EL (cell line): ENCODE measurements around the gene CHAT.
"Not testable (repeated sequence)": the region's sequence is repeated elsewhere in the genome, so short reads cannot be mapped to it uniquely, and the experiment has no call there.

Source experiments
- DNase-seq: peaks from one replicate; pipeline ENCODE4 v3.0.0-alpha.2; 2016

Gene CHAT

DNA sequence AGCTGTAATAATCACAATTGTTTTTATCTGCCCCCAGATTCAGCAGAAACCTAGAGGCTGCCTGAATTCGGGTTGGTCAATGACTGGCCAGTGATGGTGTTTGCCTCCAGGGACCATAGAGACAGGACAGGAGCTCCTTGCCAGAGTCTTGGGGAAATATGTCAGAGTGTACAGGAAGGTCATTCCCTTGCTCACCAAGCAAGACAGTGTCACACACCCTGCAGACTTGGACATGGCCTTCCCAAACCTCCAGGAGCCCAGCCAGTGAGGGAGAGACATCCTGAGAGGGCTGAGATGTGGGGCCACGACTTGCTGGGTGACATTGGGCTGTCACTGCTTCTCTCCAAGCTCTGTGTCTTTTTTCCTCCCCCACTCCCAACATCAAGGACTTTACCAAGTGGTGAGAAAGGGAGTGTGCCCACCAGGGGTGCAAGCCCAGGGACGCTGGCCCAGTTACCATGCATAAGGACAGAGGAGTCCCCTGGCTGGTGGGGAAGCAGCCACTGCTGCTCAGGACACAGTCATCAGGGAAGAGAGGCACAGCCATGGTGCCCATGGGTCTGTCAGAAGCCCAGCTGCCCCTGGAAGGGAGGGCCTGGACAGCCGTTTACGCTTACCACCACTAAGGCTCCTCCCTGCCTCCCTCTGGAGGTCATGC lies 40.3 kb downstream of the CHAT start:
- no peak for DNase-seq

DNA sequence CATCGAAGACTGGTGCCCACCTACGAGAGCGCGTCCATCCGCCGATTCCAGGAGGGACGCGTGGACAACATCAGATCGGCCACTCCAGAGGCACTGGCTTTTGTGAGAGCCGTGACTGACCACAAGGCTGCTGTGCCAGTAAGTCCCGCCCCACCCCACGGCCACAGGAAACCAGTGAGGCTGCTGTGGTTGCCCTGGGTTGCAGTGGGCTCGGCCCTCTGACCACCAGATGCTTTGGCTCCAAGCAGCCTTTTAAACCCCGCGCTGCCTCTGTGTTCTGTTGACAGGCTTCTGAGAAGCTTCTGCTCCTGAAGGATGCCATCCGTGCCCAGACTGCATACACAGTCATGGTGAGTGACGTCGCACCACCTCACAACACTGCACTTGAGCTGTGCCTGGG lies 41.3 kb downstream of the CHAT start:
- DNase-seq = no peak

- no peak for DNase-seq
Observed at GRCh38 chr10:49656845-49657493, 43.1 kb downstream of the CHAT start.

GRCh38 chr10:49657606-49658005 lies 43.8 kb downstream of the CHAT start:
- DNase-seq = no peak

DNA sequence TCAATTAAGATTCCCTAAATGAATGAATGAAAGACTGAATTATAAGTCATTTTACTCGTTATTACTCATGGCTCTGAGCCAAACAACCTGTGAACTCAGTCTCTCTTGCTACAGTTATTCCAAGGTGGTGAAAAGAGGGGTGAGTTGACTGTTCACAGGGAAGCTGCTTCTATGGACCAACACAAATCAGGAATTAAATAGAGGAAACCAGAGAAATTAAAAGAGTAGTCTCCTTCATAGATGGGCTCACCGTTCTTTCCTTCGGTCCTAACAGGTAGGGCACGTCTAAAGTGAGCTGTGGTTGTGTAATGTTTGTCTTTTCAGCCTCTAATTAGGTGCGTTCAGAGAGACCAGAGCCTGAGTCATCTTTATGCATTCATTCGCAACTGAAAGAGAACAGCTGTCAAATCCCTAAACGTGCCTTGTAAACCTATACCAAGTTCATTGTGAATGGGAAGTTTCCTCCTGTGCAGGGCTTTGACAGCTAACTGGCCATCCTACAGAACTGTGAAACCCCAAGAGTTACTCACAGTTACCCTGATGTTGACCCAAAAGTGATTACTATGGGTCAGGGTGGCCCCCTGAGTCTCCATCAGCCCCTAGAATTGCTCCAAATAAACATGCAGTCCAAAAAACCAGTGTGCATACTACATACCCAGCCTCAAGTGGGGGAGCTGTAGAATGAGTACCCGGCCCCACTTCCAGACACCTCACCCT lies 47.5 kb downstream of the CHAT start:
- no peak for DNase-seq

DNA sequence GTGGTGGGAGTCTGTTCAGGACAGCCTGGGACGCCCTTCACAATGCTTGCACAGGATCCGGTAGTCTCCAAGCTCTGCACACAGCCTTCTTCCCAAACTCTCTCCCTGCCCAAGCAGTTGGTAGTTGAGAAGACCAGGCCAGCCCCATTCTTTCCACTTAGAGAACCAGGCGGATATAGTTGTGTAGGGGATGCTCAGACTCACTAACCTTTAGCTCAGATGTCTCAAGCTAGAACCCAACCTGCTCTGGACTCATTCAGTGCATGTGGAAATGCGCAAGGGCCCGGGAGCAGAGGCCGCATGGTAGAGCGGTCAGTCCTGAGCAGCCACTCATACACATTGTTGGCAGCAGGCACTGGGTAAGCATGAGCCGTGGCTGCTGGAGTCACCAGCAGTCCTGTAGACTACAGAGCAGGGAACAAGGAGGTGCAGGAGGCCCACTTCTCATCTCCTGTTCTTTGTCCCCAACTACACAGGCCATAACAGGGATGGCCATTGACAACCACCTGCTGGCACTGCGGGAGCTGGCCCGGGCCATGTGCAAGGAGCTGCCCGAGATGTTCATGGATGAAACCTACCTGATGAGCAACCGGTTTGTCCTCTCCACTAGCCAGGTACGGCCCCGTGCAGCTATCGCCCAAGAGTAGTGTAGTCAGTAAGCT lies 48.5 kb downstream of the CHAT start:
- DNase-seq = no peak

DNA sequence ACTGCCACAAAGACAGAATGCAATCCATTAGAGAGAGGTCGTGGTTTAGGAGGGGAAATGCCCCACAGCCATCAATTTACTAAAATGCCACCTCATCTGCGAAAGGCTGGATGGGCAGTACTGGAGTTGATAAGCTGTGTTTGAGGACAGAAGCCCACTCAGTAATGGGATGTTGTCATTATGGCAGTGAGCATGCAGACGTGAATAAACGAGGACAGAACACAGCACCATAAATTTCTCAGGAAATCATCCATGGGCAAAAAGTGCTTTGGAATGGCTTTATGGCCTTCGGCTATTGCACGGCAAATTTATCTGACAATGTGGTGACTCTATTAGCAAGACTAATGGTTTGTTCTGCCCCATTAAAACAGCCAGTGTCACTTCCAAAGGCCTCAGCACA lies 49.8 kb downstream of the CHAT start:
- no peak for DNase-seq

DNA sequence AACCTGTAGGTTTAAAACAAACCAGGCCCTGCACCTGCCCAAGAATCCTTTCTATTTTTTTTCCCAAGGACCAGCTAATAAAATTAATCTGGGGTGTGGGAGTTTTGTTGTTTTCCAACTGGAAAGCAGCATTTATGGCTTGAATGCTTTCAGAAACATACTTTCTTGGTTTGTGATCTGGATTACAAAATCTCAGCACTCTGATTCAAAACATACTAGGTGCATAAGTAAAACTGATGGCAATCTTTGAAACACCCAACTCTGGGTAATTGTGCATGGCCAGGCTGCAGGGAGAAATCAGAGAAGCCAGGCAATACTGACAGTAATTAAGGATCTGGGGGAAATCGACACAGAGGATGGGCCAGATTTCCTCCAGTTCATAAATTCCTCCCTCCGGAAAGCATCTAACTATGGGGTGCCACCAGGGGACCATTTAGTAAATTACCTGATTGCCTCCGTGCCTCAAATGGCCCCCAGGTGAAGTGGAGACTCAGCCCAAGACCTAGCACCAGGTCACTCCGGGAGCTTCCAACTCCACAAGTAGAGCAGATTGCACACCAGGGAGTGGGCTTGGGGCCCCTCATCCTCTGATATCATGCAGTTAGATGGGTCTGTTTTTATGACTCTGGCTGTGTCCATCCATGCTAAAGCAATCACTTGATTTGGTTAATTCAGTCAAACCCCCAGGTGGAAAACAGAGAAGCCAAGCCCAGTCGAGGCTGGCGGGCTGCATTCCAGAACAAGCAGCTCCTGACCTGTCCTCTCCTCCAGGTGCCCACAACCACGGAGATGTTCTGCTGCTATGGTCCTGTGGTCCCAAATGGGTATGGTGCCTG lies 50.4 kb downstream of the CHAT start:
- no peak for DNase-seq

- DNase-seq = no peak
Observed at GRCh38 chr10:49664842-49665355, 51.1 kb downstream of the CHAT start.

DNA sequence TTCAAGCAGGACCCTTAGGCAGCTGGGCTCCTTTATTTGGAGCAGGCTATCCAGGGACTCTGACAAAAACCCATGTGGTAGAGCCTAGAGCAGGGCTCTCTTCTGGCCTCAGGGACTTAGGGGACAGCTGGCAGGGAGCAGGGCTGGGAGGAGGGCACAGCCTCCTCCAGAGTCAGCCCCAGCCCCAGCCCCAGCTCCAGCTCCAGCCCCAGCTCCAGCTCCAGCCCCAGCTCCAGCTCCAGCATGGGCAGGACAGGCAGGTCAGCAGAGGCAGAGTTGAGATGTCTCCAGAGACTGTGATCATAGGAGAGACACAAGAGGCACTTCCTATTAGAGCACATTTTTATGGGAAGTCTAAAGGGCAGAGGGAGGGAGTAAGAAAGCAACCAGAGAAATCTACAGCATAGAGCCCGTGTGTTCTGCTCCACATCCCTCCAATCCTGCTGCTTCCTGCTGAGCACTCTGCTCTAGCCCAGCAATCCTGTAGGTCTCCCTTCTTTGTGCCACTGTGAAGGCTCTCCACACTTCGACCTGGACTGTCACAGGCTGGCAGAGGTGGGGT lies 52.3 kb downstream of the CHAT start:
- no peak for DNase-seq

DNA sequence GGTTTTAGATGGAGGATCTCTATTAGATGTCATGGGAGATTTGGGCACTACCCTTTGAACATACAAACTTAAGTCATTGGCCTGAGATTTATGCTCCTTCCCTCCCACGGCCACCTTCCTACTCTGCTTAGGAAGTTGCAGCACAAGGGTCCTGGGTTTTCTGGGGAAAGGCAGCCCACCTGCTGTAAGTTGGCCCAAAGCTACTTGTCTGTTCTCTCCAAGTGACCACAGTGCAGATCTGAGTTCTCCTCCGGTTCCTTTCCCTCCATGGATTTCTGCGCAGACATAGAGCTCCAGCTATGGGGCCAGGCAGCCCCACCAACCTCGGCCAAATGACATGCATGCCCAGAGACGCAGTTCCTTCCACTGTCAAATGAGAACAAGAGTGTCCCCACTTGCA lies 52.8 kb downstream of the CHAT start:
- no peak for DNase-seq

GRCh38 chr10:49667991-49668390 lies 54.2 kb downstream of the CHAT start:
- DNase-seq = no peak

DNA sequence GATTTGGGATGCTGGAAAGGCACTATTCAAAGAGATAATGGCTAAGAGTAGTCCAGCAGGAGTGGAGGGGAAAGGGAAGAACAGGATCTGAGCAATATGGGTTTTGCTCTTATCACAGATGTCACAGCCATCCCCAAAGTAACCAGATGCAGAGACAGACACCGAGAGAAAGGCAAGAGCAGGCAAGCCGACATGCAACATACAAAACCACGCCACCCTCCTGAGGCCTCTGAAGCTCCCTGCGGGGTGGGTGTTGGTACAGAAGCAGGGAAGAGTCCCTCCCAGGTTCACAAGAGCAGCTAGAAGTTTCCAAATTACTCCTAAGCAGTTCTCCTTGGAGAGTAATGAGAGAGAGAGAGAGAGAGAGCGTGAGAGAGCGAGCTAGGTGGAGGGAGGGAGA lies 54.8 kb downstream of the CHAT start:
- DNase-seq = no peak

DNA sequence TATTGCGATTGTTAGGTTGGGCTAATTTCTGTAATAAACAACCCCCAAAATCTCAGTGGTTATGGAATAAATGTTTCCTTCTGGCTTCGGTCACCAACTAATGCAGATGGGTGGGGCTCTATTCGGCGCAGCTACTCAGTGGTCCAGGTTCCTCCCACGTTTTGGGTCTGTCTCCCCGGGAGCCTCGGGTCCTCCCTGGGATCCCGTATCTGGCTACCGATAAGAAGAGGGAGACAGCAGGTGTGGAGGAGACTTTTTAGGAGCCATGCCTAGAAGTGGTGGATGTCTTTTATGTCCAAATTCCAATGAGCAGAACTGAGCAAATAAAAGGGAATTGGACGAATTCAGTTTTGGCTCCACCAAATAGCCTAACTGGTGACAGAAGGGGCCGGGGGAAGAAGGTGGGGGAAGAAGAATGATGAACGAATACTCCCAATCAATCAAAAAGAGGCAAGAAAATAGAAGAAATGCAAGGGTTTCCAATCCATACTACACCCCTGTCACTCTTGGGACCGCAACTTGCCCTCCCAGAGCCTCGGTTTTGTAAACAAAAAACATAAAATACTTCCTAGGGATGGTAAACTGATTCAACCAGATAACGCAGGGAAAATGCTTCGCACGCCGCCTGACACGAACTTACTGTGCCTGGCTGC lies 65.1 kb downstream of the CHAT start:
- no peak for DNase-seq

GRCh38 chr10:49679480-49679893 lies 65.7 kb downstream of the CHAT start, which contains the start of gene C10orf53:
C10orf53 (plus strand) TSS chr10:49679651; CDS start chr10:49679698, 47 bp downstream.
- peak; percentile 16 for DNase-seq

DNA sequence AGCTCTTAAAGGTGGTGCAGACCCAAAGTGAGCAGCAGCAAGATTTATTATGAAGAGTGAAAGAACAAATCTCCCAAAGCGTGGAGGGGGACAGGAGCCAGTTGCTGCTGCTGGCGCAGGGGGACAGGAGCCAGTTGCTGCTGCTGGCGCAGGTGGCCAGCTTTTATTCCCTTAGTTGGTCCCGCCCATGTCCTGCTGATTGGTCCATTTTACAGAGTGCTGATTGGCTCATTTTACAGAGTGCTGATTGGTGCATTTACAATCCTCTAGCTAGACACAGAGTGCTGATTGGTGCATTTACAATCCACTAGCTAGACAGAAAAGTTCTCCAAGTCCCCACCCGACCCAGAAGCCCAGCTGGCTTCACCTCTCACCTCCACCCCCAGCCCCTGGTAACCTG lies 68.6 kb downstream of the CHAT start:
- DNase-seq = not testable (repeated sequence)

GRCh38 chr10:49682879-49683278 lies 69.0 kb downstream of the CHAT start:
- no peak for DNase-seq

DNA sequence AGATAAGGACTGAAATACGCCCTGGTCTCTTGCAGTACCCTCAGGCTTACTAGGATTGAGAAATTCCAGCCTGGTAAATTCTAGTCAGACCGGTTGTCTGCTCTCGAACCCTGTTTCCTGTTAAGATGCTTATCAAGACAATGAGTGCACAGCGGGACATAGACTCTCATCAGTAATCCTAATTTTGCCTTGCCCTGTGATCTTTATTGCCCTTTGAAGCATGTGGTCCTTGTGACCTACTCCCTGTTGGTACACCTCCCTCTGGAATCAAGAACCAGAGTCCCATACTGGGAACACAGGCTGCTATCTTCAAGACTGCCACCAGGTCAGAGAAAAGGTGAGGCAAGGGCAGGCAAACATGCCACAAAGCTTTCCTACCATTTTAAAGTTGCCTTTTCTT lies 72.8 kb downstream of the CHAT start:
- no peak for DNase-seq

GRCh38 chr10:49688261-49688846 lies 74.5 kb downstream of the CHAT start:
- no peak for DNase-seq

DNA sequence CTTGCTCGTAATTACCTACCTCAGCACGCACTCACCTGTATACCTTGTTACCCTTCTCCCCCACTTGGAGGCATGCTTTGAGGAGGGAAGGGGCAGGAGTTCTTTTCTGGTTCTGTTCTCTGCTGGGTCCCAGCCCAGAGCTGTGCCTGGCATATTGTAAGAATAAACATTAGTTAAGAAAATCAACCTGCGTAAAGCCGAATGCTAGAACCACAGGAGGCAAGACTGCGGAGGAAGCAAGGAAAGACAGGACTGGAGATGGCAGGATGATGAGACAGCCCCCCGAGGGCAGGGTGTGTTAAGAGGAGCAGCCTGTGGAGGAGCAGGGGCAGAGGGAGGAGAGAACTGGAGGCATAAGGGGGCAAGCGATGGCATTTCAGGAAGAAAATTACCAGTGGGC lies 75.1 kb downstream of the CHAT start:
- no peak for DNase-seq

DNA sequence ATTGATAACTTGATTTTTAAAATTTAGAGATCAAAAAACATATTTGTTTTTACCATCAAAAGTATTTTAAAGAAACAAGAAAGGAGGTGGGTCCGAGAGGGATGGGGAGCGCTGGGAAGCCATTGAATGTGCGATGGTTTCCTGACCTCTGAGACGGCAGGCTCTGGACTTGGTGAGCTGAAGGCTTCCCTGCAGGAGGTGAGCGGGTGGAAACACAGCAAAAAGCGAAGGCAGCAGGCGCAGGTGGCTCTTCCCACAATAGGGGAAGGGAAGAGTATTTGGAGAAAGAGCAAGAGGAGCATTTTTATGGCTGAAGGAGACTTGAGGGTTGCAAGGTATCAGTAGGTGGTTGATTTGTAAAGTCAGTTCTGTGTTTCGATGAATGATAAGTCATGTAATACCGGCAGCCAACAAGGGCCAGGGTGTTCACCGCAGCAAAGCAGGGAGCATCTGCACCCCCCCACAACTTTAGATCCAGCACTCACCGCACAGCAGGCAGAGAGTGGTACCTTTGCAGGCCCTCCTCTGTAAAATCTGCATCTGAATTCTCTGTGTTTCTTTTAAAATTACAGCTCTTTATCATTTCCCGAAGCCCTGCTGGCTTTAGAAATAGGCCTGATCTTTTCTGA lies 76.2 kb downstream of the CHAT start:
- no peak for DNase-seq
